CD14-positive monocyte (primary cell): ENCODE results near the gene NME9. TPM values are rescaled to one million over a fixed set of nuclear protein-coding genes. Genes with fewer than 3 reads are reported as not detected.

ENCODE experiments used
- DNase-seq, 3 donors: peaks; one replicate each; pipeline ENCODE4 v3.0.0-alpha.2; 2011 to 2022
- H2AFZ ChIP-seq: 2 replicates; pipeline ENCODE4 v1.6.0; 2012; ENCODE audit warnings: mild to moderate bottlenecking, low read depth, low read length, inconsistent platforms; ENCODE audit not compliant: insufficient read depth, poor library complexity, severe bottlenecking
- H3K27ac ChIP-seq, 2 donors: 1 replicate in 1 of 2; 2 replicates in 1 of 2; pipeline ENCODE4 v1.5.1; 2012 to 2013; ENCODE audit warnings: low read length in 2 of 2, control low read depth in 1 of 2, inconsistent platforms in 1 of 2, low read depth in 1 of 2, mild to moderate bottlenecking in 1 of 2
- H3K27me3 ChIP-seq, 2 donors: one replicate each; pipeline versions ENCODE4 v1.6.0 to v1.6.1; 2011 to 2013; ENCODE audit warnings: low read length in 2 of 2; ENCODE audit not compliant: control insufficient read depth in 2 of 2, insufficient read depth in 2 of 2
- H3K36me3 ChIP-seq, 2 donors: replicated peaks in 1 of 2; 1 replicate in 1 of 2; 2 replicates in 1 of 2; pipeline versions ENCODE4 v1.5.1 to v1.6.1; 2012 to 2013; ENCODE audit warnings: low read length in 2 of 2, control low read depth in 1 of 2, inconsistent platforms in 1 of 2, mild to moderate bottlenecking in 1 of 2; ENCODE audit not compliant: insufficient read depth in 2 of 2, control insufficient read depth in 1 of 2
- H3K4me1 ChIP-seq, 2 donors: 1 replicate in 1 of 2; 2 replicates in 1 of 2; pipeline versions ENCODE4 v1.5.1 to v1.6.1; 2012 to 2013; ENCODE audit warnings: low read length in 2 of 2, control low read depth in 1 of 2, inconsistent platforms in 1 of 2, mild to moderate bottlenecking in 1 of 2, moderate library complexity in 1 of 2; ENCODE audit not compliant: insufficient read depth in 2 of 2, control insufficient read depth in 1 of 2
- H3K4me2 ChIP-seq: replicated peaks from 2 replicates; pipeline ENCODE3; 2012; ENCODE audit warnings: low read length, moderate library complexity, mild to moderate bottlenecking; ENCODE audit not compliant: poor library complexity, severe bottlenecking; ENCODE audit errors: extremely low read depth
- H3K4me3 ChIP-seq, 3 experiments: fragments of 200-600 bp in 1 of 3; sonication (generic) in 1 of 3; replicated peaks in 1 of 3; 1 replicate in 2 of 3; 2 replicates in 1 of 3; pipeline ENCODE4 v1.5.1; 2011 to 2013; ENCODE audit warnings: low read length in 3 of 3, mild to moderate bottlenecking in 3 of 3, control low read depth in 2 of 3, low read depth in 2 of 3, inconsistent platforms in 1 of 3, moderate library complexity in 1 of 3
- H3K79me2 ChIP-seq: 2 replicates; pipeline ENCODE4 v1.6.0; 2012; ENCODE audit warnings: mild to moderate bottlenecking, control low read depth, inconsistent platforms, low read length, moderate library complexity; ENCODE audit not compliant: insufficient read depth
- H3K9ac ChIP-seq: 2 replicates; pipeline ENCODE4 v1.6.0; 2017; ENCODE audit warnings: low read length, mild to moderate bottlenecking; ENCODE audit not compliant: insufficient read depth, poor library complexity, severe bottlenecking
- H3K9me3 ChIP-seq, 2 donors: replicated peaks in 1 of 2; 1 replicate in 1 of 2; 2 replicates in 1 of 2; pipeline versions ENCODE4 v1.5.1 to v1.6.1; 2012 to 2013; ENCODE audit warnings: low read length in 2 of 2, control low read depth in 1 of 2; ENCODE audit not compliant: control insufficient read depth in 1 of 2, insufficient read depth in 1 of 2
- H4K20me1 ChIP-seq: 2 replicates; pipeline ENCODE4 v1.6.0; 2012; ENCODE audit warnings: mild to moderate bottlenecking, low read length, control low read depth, moderate library complexity; ENCODE audit not compliant: insufficient read depth
- H3K27ac Mint-ChIP-seq, 7 donors: one replicate each; pipeline ENCODE4 v1.8.0; 2020; ENCODE audit warnings: mild to moderate bottlenecking in 7 of 7, mixed read lengths in 7 of 7, moderate library complexity in 6 of 7, inconsistent platforms in 2 of 7
- H3K27me3 Mint-ChIP-seq, 3 donors: one replicate each; pipeline ENCODE4 v1.8.0; 2021 to 2022; ENCODE audit warnings: low read depth in 3 of 3, mild to moderate bottlenecking in 3 of 3, mixed read lengths in 3 of 3, moderate library complexity in 3 of 3, inconsistent platforms in 1 of 3
- H3K36me3 Mint-ChIP-seq, 2 donors: one replicate each; pipeline ENCODE4 v1.8.0; 2020; ENCODE audit warnings: mixed read lengths in 2 of 2, inconsistent platforms in 1 of 2, mild to moderate bottlenecking in 1 of 2
- H3K4me1 Mint-ChIP-seq: one replicate; pipeline ENCODE4 v1.8.0; 2020; ENCODE audit warnings: mild to moderate bottlenecking, mixed read lengths
- H3K4me3 Mint-ChIP-seq, 2 donors: one replicate each; pipeline ENCODE4 v1.8.0; 2020; ENCODE audit warnings: mild to moderate bottlenecking in 2 of 2, mixed read lengths in 2 of 2, moderate library complexity in 1 of 2
- H3K9me3 Mint-ChIP-seq, 7 donors: one replicate each; pipeline ENCODE4 v1.8.0; 2020 to 2022; ENCODE audit warnings: mixed read lengths in 7 of 7, mild to moderate bottlenecking in 6 of 7, moderate library complexity in 6 of 7, inconsistent platforms in 2 of 7
- WGBS: methylation state at CpG from one replicate; pipeline ENCODE4 v1.1.5; 2013; ENCODE audit warnings: missing lambda C conversion rate; ENCODE audit not compliant: insufficient coverage; 5-methylcytosine and 5-hydroxymethylcytosine counted together
- intact Hi-C, 2 donors: fragments of 100-400 bp; cut with micrococcal nuclease; formaldehyde crosslinking; loops; one replicate each; pipeline versions ENCODE4 v1.15.0 to v1.15.1; 2023
- polyA plus RNA-seq, 3 donors: library from polyadenylated mRNA; depleted of rRNA in 1 of 3; unstranded in 2 of 3; stranded (reverse) in 1 of 3; fragments of 300-500 nt in 2 of 3; fragments of >200 nt in 1 of 3; fragmentation: Illumina TruSeq in 2 of 3; gene quantifications; 1 replicate in 2 of 3; 2 replicates in 1 of 3; pipeline ENCODE4 v1.2.3, GENCODE V29; 2012 to 2021
- TF ChIP-seq, protein P1 (sequence below): fragments of 200-600 bp; IDR thresholded peaks from one replicate; pipeline ENCODE4 v1.8.0; 2022; ENCODE audit warnings: antibody characterized with exemption, mild to moderate bottlenecking

Gene NME9
- polyA plus RNA-seq, 3 donors = 0.04 TPM; not detected in 2

DNA sequence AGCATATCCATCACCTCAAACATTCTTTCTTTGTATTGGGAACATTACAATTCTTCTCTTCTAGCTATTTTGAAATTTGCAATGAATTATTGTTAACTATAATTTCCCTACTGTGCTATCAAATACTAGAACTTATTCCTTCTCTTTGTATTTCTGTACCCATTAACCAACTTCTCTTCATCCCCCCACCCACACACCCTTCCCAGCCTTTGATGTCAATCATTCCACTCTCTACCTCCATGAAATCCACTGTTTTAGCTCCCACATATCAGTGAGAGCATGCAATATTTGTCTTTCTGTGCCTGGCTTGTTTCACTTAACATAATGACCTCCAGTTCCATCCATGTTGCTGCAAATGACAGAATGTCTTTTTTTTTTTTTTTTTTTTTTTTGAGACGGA, 49.3 kb upstream of the NME9 start:
- peaks cover 4 to 10% of the 10 kb centered on the region in 2 donors for H3K36me3 Mint-ChIP-seq
- Histone ChIP-seq H2AFZ (no peak overlapping the region), H3K36me3 (no peaks in the 10 kb centered on the region), H3K79me2 (no peaks in the 10 kb centered on the region), H4K20me1 (no peaks in the 10 kb centered on the region), H3K4me2 (no peak overlapping the region), H3K4me1 (peaks cover 13 to 17% of the 10 kb centered on the region in 2 donors), H3K27me3 (no peaks in the 10 kb centered on the region), H3K4me3 (no peak overlapping the region), H3K27ac (no peak overlapping the region), H3K9me3 (no peaks in the 10 kb centered on the region), H3K9ac (no peak overlapping the region)
- H3K27me3 Mint-ChIP-seq = peaks cover 0 to 1% (median 0%) of the 10 kb centered on the region in 3 donors
- peaks cover 0 to 4% (median 2%) of the 10 kb centered on the region in 7 donors for H3K9me3 Mint-ChIP-seq
- H3K4me3 Mint-ChIP-seq = no peak overlapping the region
- TF ChIP-seq, protein P1, sequence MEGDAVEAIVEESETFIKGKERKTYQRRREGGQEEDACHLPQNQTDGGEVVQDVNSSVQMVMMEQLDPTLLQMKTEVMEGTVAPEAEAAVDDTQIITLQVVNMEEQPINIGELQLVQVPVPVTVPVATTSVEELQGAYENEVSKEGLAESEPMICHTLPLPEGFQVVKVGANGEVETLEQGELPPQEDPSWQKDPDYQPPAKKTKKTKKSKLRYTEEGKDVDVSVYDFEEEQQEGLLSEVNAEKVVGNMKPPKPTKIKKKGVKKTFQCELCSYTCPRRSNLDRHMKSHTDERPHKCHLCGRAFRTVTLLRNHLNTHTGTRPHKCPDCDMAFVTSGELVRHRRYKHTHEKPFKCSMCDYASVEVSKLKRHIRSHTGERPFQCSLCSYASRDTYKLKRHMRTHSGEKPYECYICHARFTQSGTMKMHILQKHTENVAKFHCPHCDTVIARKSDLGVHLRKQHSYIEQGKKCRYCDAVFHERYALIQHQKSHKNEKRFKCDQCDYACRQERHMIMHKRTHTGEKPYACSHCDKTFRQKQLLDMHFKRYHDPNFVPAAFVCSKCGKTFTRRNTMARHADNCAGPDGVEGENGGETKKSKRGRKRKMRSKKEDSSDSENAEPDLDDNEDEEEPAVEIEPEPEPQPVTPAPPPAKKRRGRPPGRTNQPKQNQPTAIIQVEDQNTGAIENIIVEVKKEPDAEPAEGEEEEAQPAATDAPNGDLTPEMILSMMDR = no peak
- intact Hi-C loops = no loop called here
- no peak for DNase-seq
- H3K4me1 Mint-ChIP-seq = peaks cover 11% of the 10 kb centered on the region
- WGBS = no CpG with 5 or more reads among the region's 1 CpG
- H3K27ac Mint-ChIP-seq = peak overlapping the region in 1 of 7 donors; percentile 21

DNA sequence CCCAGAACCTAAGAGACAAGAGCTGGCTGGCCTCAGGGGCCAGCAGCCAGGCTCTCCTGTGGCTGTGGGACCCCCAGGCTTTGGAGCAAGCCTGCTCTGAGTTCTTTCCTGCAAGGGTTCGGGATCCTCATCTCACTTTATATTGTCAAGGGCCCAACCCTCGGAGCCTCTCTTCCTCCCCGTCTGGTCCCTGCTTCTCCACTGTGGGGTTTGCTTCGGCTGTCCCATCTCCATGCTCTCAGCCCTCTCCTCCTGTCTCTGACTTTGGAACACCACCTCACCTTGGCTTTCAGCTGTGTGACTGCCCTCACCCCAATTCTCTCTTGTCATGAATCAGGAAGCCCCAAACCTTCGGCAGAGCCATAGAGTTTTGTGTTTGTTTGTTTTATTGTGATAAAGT, 48.7 kb upstream of the NME9 start:
- Histone ChIP-seq H3K36me3 (no peaks in the 10 kb centered on the region), H3K27ac (no peak overlapping the region), H3K4me1 (peaks cover 13 to 17% of the 10 kb centered on the region in 2 donors), H4K20me1 (no peaks in the 10 kb centered on the region), H3K79me2 (no peaks in the 10 kb centered on the region), H2AFZ (no peak overlapping the region), H3K9me3 (no peaks in the 10 kb centered on the region), H3K4me2 (no peak overlapping the region), H3K4me3 (no peak overlapping the region), H3K9ac (no peak overlapping the region), H3K27me3 (no peaks in the 10 kb centered on the region)
- no peak for DNase-seq
- H3K27me3 Mint-ChIP-seq = peaks cover 0 to 1% (median 0%) of the 10 kb centered on the region in 3 donors
- H3K9me3 Mint-ChIP-seq = peaks cover 0 to 4% (median 2%) of the 10 kb centered on the region in 7 donors
- H3K27ac Mint-ChIP-seq = peak overlapping the region in 2 of 7 donors; percentile 4 to 16
- TF ChIP-seq, protein P1 = no peak
- peaks cover 11% of the 10 kb centered on the region for H3K4me1 Mint-ChIP-seq
- H3K4me3 Mint-ChIP-seq = no peak overlapping the region
- intact Hi-C loops = no loop called here
- peaks cover 4 to 14% of the 10 kb centered on the region in 2 donors for H3K36me3 Mint-ChIP-seq
- 100% methylated on average over 1 of the region's 5 CpGs for WGBS
